Muscle of leg (tissue), 11 donors: ENCODE data around the gene RGS3. TPM values are rescaled to one million over a fixed set of nuclear protein-coding genes. Genes with fewer than 3 reads are reported as not detected.

Experiments used
- DNase-seq: peaks from one replicate; pipeline ENCODE4 v3.0.0; 2013
- H3K27ac ChIP-seq: one replicate; pipeline ENCODE4 v1.5.1; 2013; ENCODE audit warnings: mild to moderate bottlenecking, low read length, control low read depth
- H3K27me3 ChIP-seq: one replicate; pipeline ENCODE4 v1.6.1; 2013; ENCODE audit warnings: low read length; ENCODE audit not compliant: control insufficient read depth, insufficient read depth
- H3K36me3 ChIP-seq: one replicate; pipeline ENCODE4 v1.6.1; 2013; ENCODE audit warnings: low read length; ENCODE audit not compliant: control insufficient read depth, insufficient read depth
- H3K4me1 ChIP-seq: one replicate; pipeline ENCODE4 v1.6.1; 2013; ENCODE audit warnings: low read length; ENCODE audit not compliant: control insufficient read depth, insufficient read depth
- H3K4me3 ChIP-seq: one replicate; pipeline ENCODE4 v1.5.1; 2013; ENCODE audit warnings: low read length, control low read depth
- H3K9me3 ChIP-seq: replicated peaks from 2 replicates; pipeline ENCODE4 v1.6.1; 2013; ENCODE audit warnings: low read depth, low read length; ENCODE audit not compliant: control insufficient read depth
- WGBS: methylation state at CpG from one replicate; pipeline ENCODE4 v1.1.5; 2013; ENCODE audit warnings: missing lambda C conversion rate; ENCODE audit not compliant: insufficient coverage; 5-methylcytosine and 5-hydroxymethylcytosine counted together
- polyA plus RNA-seq, 8 donors: library from polyadenylated mRNA; unstranded; fragments of 120-200 nt; gene quantifications; one replicate each; pipeline versions ENCODE4 v1.2.1 to v1.2.3, GENCODE V29; 2013; ENCODE audit warnings: inconsistent platforms in 1 of 8, low replicate concordance in 1 of 8; ENCODE audit not compliant: insufficient read length in 8 of 8, insufficient read depth in 1 of 8
- total RNA-seq: library from RNA; stranded (reverse); fragments of 120-200 nt; gene quantifications from one replicate; pipeline ENCODE4 v1.2.4, GENCODE V29; 2013

The RGS3 gene
- total and polyA plus RNA-seq, 9 donors = 38.0 to 63.3 (median 49.1) TPM

GRCh38 chr9:113582698-113583200 lies 119.2 kb downstream of the RGS3 start:
- Histone ChIP-seq H3K36me3 (peaks cover 17% of the 10 kb centered on the region), H3K27me3 (no peaks in the 10 kb centered on the region), H3K4me1 (peaks cover 60% of the 10 kb centered on the region), H3K9me3 (no peaks in the 10 kb centered on the region), H3K27ac (no peak overlapping the region), H3K4me3 (no peak overlapping the region)
- 51% methylated on average over 3 of the region's 6 CpGs for WGBS
- DNase-seq = no peak

- Histone ChIP-seq H3K36me3 (peaks cover 17% of the 10 kb centered on the region), H3K27me3 (no peaks in the 10 kb centered on the region), H3K4me3 (no peak overlapping the region), H3K27ac (no peak overlapping the region), H3K4me1 (peaks cover 56% of the 10 kb centered on the region), H3K9me3 (no peaks in the 10 kb centered on the region)
- DNase-seq = no peak
- WGBS = 96% methylated on average over 23 of the region's 31 CpGs
Measured at GRCh38 chr9:113583511-113584427, 120.2 kb downstream of the RGS3 start.

- WGBS = 100% methylated on average over 1 of the region's 5 CpGs
- H3K9me3 ChIP-seq = no peaks in the 10 kb centered on the region
- no peak overlapping the region for H3K4me3 ChIP-seq
- no peak overlapping the region for H3K27ac ChIP-seq
- no peaks in the 10 kb centered on the region for H3K27me3 ChIP-seq
- no peak for DNase-seq
- H3K36me3 ChIP-seq = peaks cover 17% of the 10 kb centered on the region
- H3K4me1 ChIP-seq = peaks cover 54% of the 10 kb centered on the region
Measured at GRCh38 chr9:113584428-113585084, 121.0 kb downstream of the RGS3 start.

GRCh38 chr9:113585085-113585442 lies 121.5 kb downstream of the RGS3 start:
- H3K9me3 ChIP-seq = no peaks in the 10 kb centered on the region
- H3K4me1 ChIP-seq = peaks cover 52% of the 10 kb centered on the region
- H3K4me3 ChIP-seq = no peak overlapping the region
- 77% methylated on average over 3 of the region's 4 CpGs for WGBS
- H3K36me3 ChIP-seq = peaks cover 17% of the 10 kb centered on the region
- H3K27ac ChIP-seq = no peak overlapping the region
- no peaks in the 10 kb centered on the region for H3K27me3 ChIP-seq
- DNase-seq = no peak

GRCh38 chr9:113585555-113585954 lies 122.0 kb downstream of the RGS3 start:
- H3K9me3 ChIP-seq = no peaks in the 10 kb centered on the region
- no peak overlapping the region for H3K4me3 ChIP-seq
- no peaks in the 10 kb centered on the region for H3K27me3 ChIP-seq
- no peak for DNase-seq
- WGBS = 80% methylated on average over 1 of the region's 2 CpGs
- H3K27ac ChIP-seq = no peak overlapping the region
- peaks cover 17% of the 10 kb centered on the region for H3K36me3 ChIP-seq
- H3K4me1 ChIP-seq = peaks cover 47% of the 10 kb centered on the region

GRCh38 chr9:113587471-113588031 lies 124.0 kb downstream of the RGS3 start:
- no peak overlapping the region for H3K4me3 ChIP-seq
- H3K9me3 ChIP-seq = no peaks in the 10 kb centered on the region
- peaks cover 42% of the 10 kb centered on the region for H3K4me1 ChIP-seq
- no peaks in the 10 kb centered on the region for H3K27me3 ChIP-seq
- peak; percentile 63 for DNase-seq
- H3K36me3 ChIP-seq = peaks cover 17% of the 10 kb centered on the region
- peak overlapping the region; percentile 29 for H3K27ac ChIP-seq
- 66% methylated on average over 10 of the region's 14 CpGs for WGBS

GRCh38 chr9:113588242-113588810 lies 124.8 kb downstream of the RGS3 start:
- WGBS = 79% methylated on average over 5 of the region's 13 CpGs
- Histone ChIP-seq H3K27me3 (no peaks in the 10 kb centered on the region), H3K27ac (peak overlapping the region; percentile 75), H3K36me3 (peaks cover 17% of the 10 kb centered on the region), H3K4me1 (peaks cover 41% of the 10 kb centered on the region), H3K4me3 (no peak overlapping the region), H3K9me3 (no peaks in the 10 kb centered on the region)
- DNase-seq = peak; percentile 8

- Histone ChIP-seq H3K4me1 (peaks cover 47% of the 10 kb centered on the region), H3K4me3 (no peak overlapping the region), H3K27ac (peak overlapping the region; percentile 75), H3K27me3 (no peaks in the 10 kb centered on the region), H3K9me3 (no peaks in the 10 kb centered on the region), H3K36me3 (peaks cover 12% of the 10 kb centered on the region)
- no peak for DNase-seq
- 67% methylated on average over 1 of the region's 1 CpG for WGBS
Measured at GRCh38 chr9:113588936-113589335, 125.4 kb downstream of the RGS3 start.

GRCh38 chr9:113589407-113589806 lies 125.9 kb downstream of the RGS3 start:
- Histone ChIP-seq H3K36me3 (peaks cover 8% of the 10 kb centered on the region), H3K9me3 (no peaks in the 10 kb centered on the region), H3K27me3 (no peaks in the 10 kb centered on the region), H3K27ac (peak overlapping the region; percentile 75), H3K4me1 (peaks cover 51% of the 10 kb centered on the region), H3K4me3 (no peak overlapping the region)
- peak; percentile 44 for DNase-seq
- 74% methylated on average over 6 of the region's 7 CpGs for WGBS

GRCh38 chr9:113589890-113590289 lies 126.4 kb downstream of the RGS3 start:
- Histone ChIP-seq H3K4me1 (peaks cover 56% of the 10 kb centered on the region), H3K4me3 (no peak overlapping the region)
- DNase-seq = peak; percentile 77

More at GRCh38 chr9:113589890-113590289, 126.4 kb downstream of the RGS3 start:
- H3K9me3 ChIP-seq = no peaks in the 10 kb centered on the region
- WGBS = 0% methylated on average over 3 of the region's 3 CpGs
- H3K27ac ChIP-seq = peak overlapping the region; percentile 75
- peaks cover 6% of the 10 kb centered on the region for H3K36me3 ChIP-seq
- no peaks in the 10 kb centered on the region for H3K27me3 ChIP-seq
